H1 (cell line): ENCODE measurements around the gene PCCA. TPM values are rescaled to one million over a fixed set of nuclear protein-coding genes. Genes with fewer than 3 reads are reported as not detected.

ENCODE experiments used
- CTCF ChIA-PET: fragments of 300-600 bp; sonication (Branson Sonifier 250); formaldehyde crosslinking; loops from one replicate; lab custom pipeline; 2021; ENCODE audit not compliant: partially characterized antibody; lab: Charles Lee
- POLR2A ChIA-PET: fragments of 300-600 bp; sonication (Branson Sonifier 250); formaldehyde crosslinking; loops from one replicate; lab custom pipeline; 2021; ENCODE audit warnings: inconsistent platforms; ENCODE audit not compliant: partially characterized antibody; lab: Charles Lee
- DNase-seq, 2 experiments: peaks; one replicate each; pipeline versions ENCODE4 v3.0.0 to v3.0.0-alpha.2; 2010 to 2022; ENCODE audit warnings: low spot score in 2 of 2, low read depth in 1 of 2, mixed read lengths in 1 of 2
- FAIRE-seq: peaks from 2 replicates; lab custom pipeline; 2011; peaks lifted over from hg19 to GRCh38; lab: Jason Lieb, UNC
- H2AFZ ChIP-seq: 2 replicates; pipeline ENCODE4 v1.8.1; 2012; ENCODE audit warnings: low read length, inconsistent platforms
- H2AK5ac ChIP-seq: 2 replicates; pipeline ENCODE4 v1.6.1; 2013; ENCODE audit warnings: low read depth, low read length
- H2BK120ac ChIP-seq: replicated peaks from 2 replicates; pipeline ENCODE3; 2013; ENCODE audit warnings: low read depth, low read length, inconsistent platforms
- H2BK12ac ChIP-seq: 2 replicates; pipeline ENCODE4 v1.6.1; 2013; ENCODE audit warnings: low read depth, low read length
- H2BK15ac ChIP-seq: 2 replicates; pipeline ENCODE4 v1.6.1; 2013; ENCODE audit warnings: low read length
- H2BK20ac ChIP-seq: 2 replicates; pipeline ENCODE4 v1.6.1; 2013; ENCODE audit warnings: low read length
- H2BK5ac ChIP-seq: 2 replicates; pipeline ENCODE4 v1.6.1; 2013; ENCODE audit warnings: low read depth, low read length
- H3K14ac ChIP-seq: 2 replicates; pipeline ENCODE4 v1.6.1; 2013; ENCODE audit warnings: inconsistent platforms; ENCODE audit not compliant: insufficient read length
- H3K18ac ChIP-seq: 2 replicates; pipeline ENCODE4 v1.6.1; 2013; ENCODE audit warnings: low read length; ENCODE audit errors: extremely low read depth
- H3K23ac ChIP-seq: 2 replicates; pipeline ENCODE4 v1.6.1; 2013; ENCODE audit warnings: inconsistent platforms; ENCODE audit not compliant: insufficient read length
- H3K23me2 ChIP-seq: 2 replicates; pipeline ENCODE4 v1.6.1; 2013; ENCODE audit warnings: low read depth, low read length
- H3K27ac ChIP-seq: 2 replicates; pipeline ENCODE4 v1.6.1; 2011; ENCODE audit warnings: low read depth, low read length, inconsistent platforms
- H3K27me3 ChIP-seq, 4 experiments: replicated peaks in 1 of 4; 1 replicate in 1 of 4; 2 replicates in 3 of 4; pipeline versions ENCODE4 v1.6.1 to v1.8.1; 2011 to 2013; ENCODE audit warnings: low read length in 3 of 4, mild to moderate bottlenecking in 3 of 4, inconsistent platforms in 2 of 4, mixed read lengths in 2 of 4, moderate library complexity in 1 of 4; ENCODE audit not compliant: control insufficient read depth in 3 of 4, insufficient read depth in 3 of 4; ENCODE audit errors: extremely low read depth in 1 of 4
- H3K36me3 ChIP-seq, 4 experiments: 2 replicates each; pipeline versions ENCODE4 v1.6.1 to v1.8.1; 2011 to 2013; ENCODE audit warnings: mild to moderate bottlenecking in 4 of 4, low read length in 3 of 4, moderate library complexity in 2 of 4, control low read depth in 1 of 4, inconsistent platforms in 1 of 4; ENCODE audit not compliant: insufficient read depth in 4 of 4, control insufficient read depth in 2 of 4
- H3K4ac ChIP-seq: replicated peaks from 2 replicates; pipeline ENCODE3; 2013; ENCODE audit warnings: low read length, low read depth, mixed read lengths, inconsistent platforms; ENCODE audit not compliant: insufficient read length
- H3K4me1 ChIP-seq, 4 experiments: replicated peaks in 1 of 4; 1 replicate in 1 of 4; 2 replicates in 3 of 4; pipeline versions ENCODE4 v1.6.1 to v1.8.1; 2011 to 2013; ENCODE audit warnings: low read length in 3 of 4, inconsistent platforms in 2 of 4, mixed read lengths in 1 of 4; ENCODE audit not compliant: insufficient read depth in 4 of 4, control insufficient read depth in 3 of 4
- H3K4me2 ChIP-seq, 2 experiments: 2 replicates each; pipeline versions ENCODE4 v1.6.1 to v1.8.1; 2011 to 2013; ENCODE audit warnings: low read depth in 2 of 2, low read length in 2 of 2, control low read depth in 1 of 2, inconsistent platforms in 1 of 2, mild to moderate bottlenecking in 1 of 2; ENCODE audit not compliant: insufficient read depth in 1 of 2
- H3K4me3 ChIP-seq, 4 experiments: fragments of 200-600, 300-600 bp in 1 of 4; sonication (generic), shearing (Covaris generic), sonication (Bioruptor Twin) in 1 of 4; 2 replicates each; pipeline versions ENCODE4 v1.5.1 to v1.8.1; 2011 to 2016; ENCODE audit warnings: low read length in 4 of 4, low read depth in 3 of 4, control low read depth in 2 of 4, inconsistent platforms in 2 of 4, mild to moderate bottlenecking in 2 of 4, mixed read lengths in 1 of 4, moderate library complexity in 1 of 4; ENCODE audit not compliant: insufficient read depth in 2 of 4; ENCODE audit errors: extremely low read depth in 1 of 4
- H3K56ac ChIP-seq: replicated peaks from 2 replicates; pipeline ENCODE3; 2013; ENCODE audit warnings: low read depth, mild to moderate bottlenecking, mixed read lengths, low read length, inconsistent platforms; ENCODE audit not compliant: insufficient read length
- H3K79me1 ChIP-seq: 2 replicates; pipeline ENCODE4 v1.6.1; 2013; ENCODE audit warnings: low read depth, low read length, control low read depth
- H3K79me2 ChIP-seq, 2 experiments: 2 replicates each; pipeline versions ENCODE4 v1.6.1 to v1.8.1; 2012 to 2013; ENCODE audit warnings: low read length in 2 of 2, mild to moderate bottlenecking in 2 of 2, inconsistent platforms in 1 of 2; ENCODE audit not compliant: insufficient read depth in 2 of 2, control insufficient read depth in 1 of 2
- H3K9ac ChIP-seq, 4 experiments: replicated peaks in 1 of 4; 1 replicate in 1 of 4; 2 replicates in 3 of 4; pipeline versions ENCODE4 v1.6.1 to v1.8.1; 2011 to 2013; ENCODE audit warnings: low read depth in 3 of 4, low read length in 3 of 4, control low read depth in 2 of 4, mild to moderate bottlenecking in 2 of 4, moderate library complexity in 2 of 4, inconsistent platforms in 1 of 4; ENCODE audit errors: extremely low read depth in 1 of 4
- H3K9me3 ChIP-seq, 2 experiments: 2 replicates each; pipeline versions ENCODE4 v1.6.1 to v1.8.1; 2012 to 2013; ENCODE audit warnings: mild to moderate bottlenecking in 2 of 2, moderate library complexity in 2 of 2, control low read depth in 1 of 2, inconsistent platforms in 1 of 2, low read depth in 1 of 2, low read length in 1 of 2, mixed read lengths in 1 of 2; ENCODE audit not compliant: insufficient read depth in 2 of 2
- H4K20me1 ChIP-seq, 2 experiments: replicated peaks in 1 of 2; 2 replicates each; pipeline versions ENCODE3 to v1.8.1; 2011 to 2013; ENCODE audit warnings: inconsistent platforms in 2 of 2, low read length in 2 of 2, mild to moderate bottlenecking in 1 of 2; ENCODE audit not compliant: insufficient read depth in 2 of 2, control insufficient read depth in 1 of 2
- H4K5ac ChIP-seq: 2 replicates; pipeline ENCODE4 v1.6.1; 2013; ENCODE audit warnings: low read length, low read depth, mixed read lengths, inconsistent platforms; ENCODE audit not compliant: insufficient read length
- H4K8ac ChIP-seq: 2 replicates; pipeline ENCODE4 v1.8.0; 2013; ENCODE audit warnings: mild to moderate bottlenecking, moderate library complexity, low read length, inconsistent platforms; ENCODE audit not compliant: insufficient read depth; ENCODE audit errors: extremely low read depth
- H4K91ac ChIP-seq: replicated peaks from 2 replicates; pipeline ENCODE3; 2013; ENCODE audit warnings: low read length, mixed read lengths, inconsistent platforms; ENCODE audit not compliant: insufficient read length
- ATF2 ChIP-seq: IDR thresholded peaks from 2 replicates; pipeline ENCODE4 v1.6.1; 2012; ENCODE audit warnings: low read length, inconsistent platforms
- CTCF ChIP-seq, 3 experiments: IDR thresholded peaks; 1 replicate in 2 of 3; 2 replicates in 1 of 3; pipeline versions ENCODE4 v1.5.1 to v1.6.1; 2011; ENCODE audit warnings: low read length in 3 of 3, mild to moderate bottlenecking in 3 of 3, inconsistent platforms in 2 of 3, low read depth in 1 of 3, moderate library complexity in 1 of 3; ENCODE audit not compliant: insufficient read depth in 1 of 3; ENCODE audit errors: control extremely low read depth in 1 of 3
- RAD21 ChIP-seq, 2 experiments: IDR thresholded peaks in 1 of 2; conservative IDR thresholded peaks in 1 of 2; 2 replicates each; pipeline ENCODE4 v1.6.1; 2011; ENCODE audit warnings: low read depth in 2 of 2, low read length in 2 of 2, improper control_type of control experiment in 1 of 2, inconsistent platforms in 1 of 2, mild to moderate bottlenecking in 1 of 2, moderate library complexity in 1 of 2
- WGBS, 2 experiments: shearing (Covaris generic) in 1 of 2; methylation state at CpG; one replicate each; pipeline versions ENCODE4 v1.1.6 to v1.1.7; 2013 to 2015; ENCODE audit warnings: low lambda C conversion rate in 2 of 2, mixed read lengths in 2 of 2, inconsistent platforms in 1 of 2, low coverage in 1 of 2, missing lambda C conversion rate in 1 of 2; ENCODE audit not compliant: insufficient replicate concordance in 2 of 2, insufficient coverage in 1 of 2, insufficient read length in 1 of 2; ENCODE audit errors: extremely low coverage in 1 of 2, missing lambda C conversion rate in 1 of 2; 5-methylcytosine and 5-hydroxymethylcytosine counted together
- polyA plus RNA-seq, 7 experiments: library from polyadenylated mRNA; depleted of rRNA in 3 of 7; stranded (reverse) in 5 of 7; unstranded in 2 of 7; fragments of >200 nt in 5 of 7; fragments of 200-250 nt in 2 of 7; gene quantifications; 1 replicate in 5 of 7; 2 replicates in 1 of 7; 4 replicates in 1 of 7; pipeline versions ENCODE4 v1.2.1 to v1.2.3, GENCODE V29; 2011 to 2013; ENCODE audit warnings: missing spikeins in 2 of 7, mixed read lengths in 2 of 7
- total RNA-seq: library from RNA; stranded (reverse); fragmentation: NEBNext Ultra II Directional; extraction: Animal tissue kit (Norgen Biotek cat#: 25700); gene quantifications from 2 replicates; pipeline ENCODE4 v1.2.1, GENCODE V29; 2021

PCCA gene
- total and polyA plus RNA-seq, 2 of the 8 experiments (the other 6 are each of a cell fraction or from before 2014, with no cell fraction given) = 18.4 to 49.8 TPM

GRCh38 chr13:100235311-100235901 is 146.5 kb downstream of the PCCA start:
- Histone ChIP-seq H4K20me1 (no peaks in the 10 kb centered on the region), H4K8ac (no peak overlapping the region), H3K14ac (no peak overlapping the region), H2AK5ac (no peak overlapping the region), H3K9ac (no peak overlapping the region), H3K4me1 (peaks cover 3 to 11% (median 4%) of the 10 kb centered on the region in 4 experiments; a peak in 6 of 7 replicates), H2BK20ac (no peak overlapping the region), H3K79me1 (no peaks in the 10 kb centered on the region; the same call in 1 of the 2 replicates), H3K4ac (no peak overlapping the region), H3K4me2 (no peak overlapping the region), H3K4me3 (no peak overlapping the region), H3K56ac (no peak overlapping the region), H3K9me3 (no peaks in the 10 kb centered on the region), H2BK120ac (no peak overlapping the region), H4K91ac (no peak overlapping the region), H3K18ac (no peak overlapping the region), H2BK12ac (no peak overlapping the region), H3K27me3 (no peaks in the 10 kb centered on the region), H3K36me3 (no peaks in the 10 kb centered on the region), H2AFZ (no peak overlapping the region), H3K23me2 (no peaks in the 10 kb centered on the region; the same call in 1 of the 2 replicates), H3K27ac (no peak overlapping the region), H2BK5ac (no peak overlapping the region), H3K23ac (no peak overlapping the region), H2BK15ac (no peak overlapping the region), H4K5ac (no peak overlapping the region), H3K79me2 (peaks cover 0 to 20% of the 10 kb centered on the region in 2 experiments; a peak in 1 of 4 replicates)
- WGBS, 2 experiments = 83% methylated on average over 5 of the region's 5 CpGs; no CpG with 5 or more reads in 1 of the 2 experiments
- peak; percentile 86 for FAIRE-seq
- no peak for DNase-seq
- ChIA-PET CTCF (interaction anchor here (0.6 to 1.7 kb wide), 12 partner anchors 9 to 251 kb away, joined by 3 to 6 read pairs (median 3); no protein-coding TSS in a partner anchor), POLR2A (no interaction called here)
- TF ChIP-seq RAD21 (IDR thresholded peaks at IDR 0.05 in 1 of 2, conservative IDR thresholded peaks at IDR 0.05 in 1 of 2; ENCODE audit: low read depth in 2 of 2, low read length in 2 of 2) (peak; percentile 71 to 73), CTCF (IDR thresholded peaks at IDR 0.05; ENCODE audit: control extremely low read depth in 1 of 3, insufficient read depth in 1 of 3, low read depth in 1 of 3, low read length in 3 of 3) (peak in 2 of 3 experiments; percentile 21 to 50; a peak in 2 of 4 replicates), ATF2 (no peak)
